SK-N-MC (cell line): Measurements from ENCODE around the gene MYBPC1.

Experiments
- DNase-seq: peaks from one replicate; pipeline ENCODE4 v3.0.0-alpha.2; 2011; ENCODE audit warnings: low read depth, low spot score
- H3K27ac ChIP-seq: fragments of 200-600 bp; sonication (generic); 2 replicates; pipeline ENCODE4 v1.5.1; 2016; ENCODE audit warnings: mixed run types
- H3K36me3 ChIP-seq: fragments of 200-600 bp; sonication (generic); 2 replicates; pipeline ENCODE4 v1.6.1; 2017; ENCODE audit warnings: antibody characterized with exemption, low read length, mixed read lengths; ENCODE audit not compliant: insufficient read depth
- H3K4me3 ChIP-seq: fragments of 200-600 bp; sonication (generic); 2 replicates; pipeline ENCODE4 v1.5.1; 2016
- H3K9ac ChIP-seq: fragments of 200-600 bp; sonication (generic); 2 replicates; pipeline ENCODE4 v1.8.0; 2017; ENCODE audit warnings: mixed run types, mixed read lengths; ENCODE audit not compliant: insufficient read length
- H3K9me3 ChIP-seq: fragments of 200-600 bp; sonication (generic); 2 replicates; pipeline ENCODE4 v1.6.1; 2017; ENCODE audit warnings: low read depth, mild to moderate bottlenecking, antibody characterized with exemption, low read length, moderate library complexity, mixed read lengths
- EZH2 ChIP-seq: fragments of 200-600 bp; sonication (generic); IDR thresholded peaks from one replicate; pipeline ENCODE4 v1.6.1; 2017; ENCODE audit warnings: antibody characterized with exemption
- FOXP2 ChIP-seq: optimal IDR thresholded peaks from 2 replicates; pipeline ENCODE3; 2011; ENCODE audit warnings: mild to moderate bottlenecking, moderate library complexity; ENCODE audit not compliant: insufficient read depth; ENCODE audit errors: extremely low read length, control extremely low read depth
- POLR2AphosphoS5 ChIP-seq: IDR thresholded peaks from 2 replicates; pipeline ENCODE4 v1.6.1; 2012; ENCODE audit warnings: mild to moderate bottlenecking, low read depth, low read length, borderline replicate concordance

The MYBPC1 gene

DNA sequence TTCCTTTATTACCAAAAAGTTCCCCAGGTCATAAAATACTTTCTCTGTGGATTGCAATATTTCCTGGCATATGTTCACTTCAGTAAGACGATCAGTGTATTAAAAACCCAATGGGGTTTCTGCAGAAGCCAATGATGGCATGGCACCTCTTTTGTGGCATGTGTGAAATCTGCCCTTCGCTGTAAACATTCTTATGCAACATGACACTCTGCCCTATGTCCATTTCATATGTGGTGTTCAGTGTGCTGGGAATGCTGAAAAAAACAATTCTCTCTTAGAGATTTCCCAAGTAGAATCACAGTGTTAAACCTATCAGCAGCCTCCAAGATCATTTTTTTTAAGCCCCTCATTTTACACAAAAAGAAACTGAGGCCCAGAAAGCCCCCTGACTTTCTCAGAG lies 2.3 kb upstream of the MYBPC1 start:
- Histone ChIP-seq H3K9me3 (no peaks in the 10 kb centered on the region), H3K4me3 (no peak overlapping the region), H3K27ac (no peak overlapping the region), H3K9ac (no peak overlapping the region), H3K36me3 (no peaks in the 10 kb centered on the region)
- no peak for DNase-seq
- TF ChIP-seq FOXP2, result no peak
- no peak for TF ChIP-seq POLR2AphosphoS5

DNA sequence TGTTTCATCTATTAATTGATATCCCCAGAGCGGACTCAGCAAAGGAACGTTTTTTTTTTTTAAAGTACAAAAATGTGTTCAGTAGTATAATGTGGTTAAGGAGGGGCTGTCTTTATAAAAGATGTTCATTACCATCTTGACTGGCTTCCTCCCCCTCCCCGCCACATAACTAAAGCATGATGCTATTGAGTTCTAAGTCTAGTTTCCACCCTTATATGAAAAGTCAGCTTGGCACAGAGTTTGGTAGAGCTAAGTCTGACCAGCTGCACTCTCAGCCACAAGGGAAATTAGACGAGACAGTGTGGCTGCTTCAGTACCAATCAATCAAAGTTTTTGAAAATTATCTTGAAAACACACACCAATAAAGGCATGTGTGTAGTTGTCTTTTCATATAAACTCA lies 1.9 kb upstream of the MYBPC1 start:
- Histone ChIP-seq H3K27ac (no peak overlapping the region), H3K36me3 (no peaks in the 10 kb centered on the region), H3K9ac (no peak overlapping the region), H3K4me3 (no peak overlapping the region), H3K9me3 (no peaks in the 10 kb centered on the region)
- no peak for DNase-seq
- TF ChIP-seq POLR2AphosphoS5 (no peak), FOXP2 (no peak), EZH2 (no peak)

DNA sequence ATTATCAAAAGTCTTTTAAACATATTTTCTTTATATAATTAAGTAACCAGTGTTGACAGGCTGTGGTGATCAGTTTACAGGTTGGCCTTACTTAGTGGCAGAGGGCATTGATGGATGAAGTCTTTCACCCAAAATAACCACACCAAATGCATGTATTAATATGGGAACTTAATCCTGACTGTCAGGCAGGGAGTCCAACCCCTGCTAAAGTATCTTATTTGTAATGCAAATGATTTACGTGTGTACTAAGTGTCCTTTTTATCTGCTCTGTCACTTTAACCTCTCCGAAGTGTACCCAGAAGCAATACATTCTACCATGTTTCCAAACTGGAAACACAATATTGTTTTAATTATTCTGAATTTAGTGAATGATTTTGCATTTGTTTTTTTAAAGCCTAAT lies 1.4 kb downstream of the MYBPC1 start:
- H3K27ac ChIP-seq, result no peak overlapping the region
- no peak for DNase-seq
- H3K9me3 ChIP-seq, result no peaks in the 10 kb centered on the region
- no peak overlapping the region for H3K4me3 ChIP-seq
- no peaks in the 10 kb centered on the region for H3K36me3 ChIP-seq
- TF ChIP-seq POLR2AphosphoS5, result no peak
- no peak for TF ChIP-seq FOXP2
- TF ChIP-seq EZH2, result no peak
- no peak overlapping the region for H3K9ac ChIP-seq

DNA sequence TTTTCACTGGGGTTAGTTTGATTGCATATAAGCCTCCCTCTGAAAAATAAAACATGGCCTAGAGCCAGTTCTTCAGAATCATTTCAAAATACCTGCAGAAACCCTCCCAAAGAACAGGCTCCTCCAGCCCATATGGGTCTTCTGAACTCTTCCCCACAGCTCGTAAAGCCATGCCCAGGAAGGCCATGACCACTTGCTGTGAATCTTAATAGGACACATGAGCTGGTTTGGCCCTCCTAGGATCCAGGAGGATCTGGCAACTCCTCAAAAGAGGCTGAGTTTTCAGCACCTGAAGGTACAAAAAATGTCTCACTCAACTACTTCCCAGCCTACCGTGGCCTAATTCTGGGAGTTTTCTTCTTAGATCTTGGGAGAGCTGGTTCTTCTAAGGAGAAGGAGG lies 2.4 kb downstream of the MYBPC1 start:
- Histone ChIP-seq H3K9ac (no peak overlapping the region), H3K4me3 (no peak overlapping the region), H3K9me3 (no peaks in the 10 kb centered on the region), H3K27ac (no peak overlapping the region), H3K36me3 (no peaks in the 10 kb centered on the region)
- TF ChIP-seq POLR2AphosphoS5, result no peak
- TF ChIP-seq FOXP2, result no peak
- no peak for TF ChIP-seq EZH2
- DNase-seq, result no peak

DNA sequence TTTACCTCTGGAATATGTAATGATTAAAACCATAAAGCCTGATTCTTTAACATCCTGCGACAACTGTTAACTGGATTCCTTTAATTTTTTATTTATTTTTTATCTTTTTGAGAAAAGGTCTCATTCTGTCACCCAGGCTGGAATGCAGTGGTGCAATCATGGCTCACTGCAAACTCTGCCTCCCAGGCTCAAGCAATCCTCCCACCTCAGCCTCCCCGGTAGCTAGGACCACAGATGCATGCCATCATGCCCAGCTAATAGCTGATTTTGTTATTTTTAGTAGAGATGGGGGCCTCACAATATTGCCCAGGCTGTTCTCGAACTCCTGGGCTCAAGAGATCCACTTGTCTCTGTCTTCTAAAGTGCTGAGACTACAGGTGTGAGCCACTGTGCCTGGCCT lies 3.7 kb downstream of the MYBPC1 start:
- Histone ChIP-seq H3K9me3 (no peaks in the 10 kb centered on the region), H3K27ac (no peak overlapping the region), H3K4me3 (no peak overlapping the region), H3K36me3 (no peaks in the 10 kb centered on the region), H3K9ac (no peak overlapping the region)
- TF ChIP-seq POLR2AphosphoS5 (no peak), FOXP2 (no peak), EZH2 (no peak)
- DNase-seq, result no peak

DNA sequence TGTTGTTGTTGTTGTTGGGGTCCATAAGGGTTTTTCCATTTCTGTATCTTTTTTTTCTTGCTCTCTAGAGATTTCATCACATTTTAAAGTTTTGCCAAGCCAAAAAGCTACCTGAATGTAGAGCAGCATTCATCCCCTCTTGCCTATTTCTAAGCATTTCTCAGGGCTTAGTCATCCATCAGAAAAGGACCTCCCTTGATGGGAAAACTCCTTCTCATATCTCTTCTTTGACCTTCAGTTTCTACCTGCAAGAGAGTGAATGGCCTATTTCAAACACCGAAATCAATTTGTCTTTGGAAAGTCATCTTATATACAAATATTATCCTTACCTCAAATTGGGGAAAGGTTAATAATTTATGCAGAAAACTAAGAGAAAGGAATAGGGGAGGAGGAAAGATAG lies 4.5 kb downstream of the MYBPC1 start:
- no peaks in the 10 kb centered on the region for H3K36me3 ChIP-seq
- no peak for DNase-seq
- TF ChIP-seq EZH2, result no peak
- no peak for TF ChIP-seq POLR2AphosphoS5
- no peak for TF ChIP-seq FOXP2
- no peaks in the 10 kb centered on the region for H3K9me3 ChIP-seq
- H3K9ac ChIP-seq, result no peak overlapping the region
- H3K27ac ChIP-seq, result no peak overlapping the region
- H3K4me3 ChIP-seq, result 0 out of 2 replicates have a peak overlapping the region, but pooled peaks have one; percentile 9

DNA sequence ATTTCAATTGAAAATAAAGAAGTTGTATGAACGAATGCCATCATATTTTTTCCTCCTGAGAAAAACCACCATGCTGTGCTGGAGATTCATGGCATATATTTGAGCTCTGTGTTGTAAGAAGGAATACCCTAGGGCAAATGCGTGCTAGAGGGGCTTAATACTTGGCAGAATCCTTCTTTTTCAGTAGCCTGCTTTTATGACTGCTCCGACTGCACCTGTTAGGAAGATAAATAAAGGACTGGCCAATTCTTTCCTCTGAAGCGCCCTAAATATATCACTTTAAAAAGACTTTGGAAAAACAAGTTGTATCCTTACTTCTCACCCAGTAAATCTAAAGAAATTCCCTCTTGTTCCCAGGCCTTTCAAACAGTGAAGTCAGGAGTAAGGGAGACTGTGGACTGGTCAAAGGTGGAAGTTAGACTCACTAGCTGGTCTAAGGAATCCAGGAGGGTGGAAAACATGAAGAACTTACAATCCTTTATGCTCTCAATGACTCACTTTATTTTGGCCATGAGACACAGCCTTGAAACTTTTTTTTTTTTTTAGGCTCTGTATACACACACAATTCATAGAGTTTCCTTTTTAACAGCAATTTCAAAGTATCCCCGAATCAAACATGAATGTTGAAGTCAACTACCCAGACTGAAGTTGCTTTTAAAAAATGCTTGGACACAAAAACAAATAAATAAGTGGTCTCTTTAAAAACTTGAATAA lies 5.2 kb downstream of the MYBPC1 start:
- Histone ChIP-seq H3K9ac (no peak overlapping the region), H3K4me3 (0 out of 2 replicates have a peak overlapping the region, but pooled peaks have one; percentile 9), H3K27ac (no peak overlapping the region), H3K36me3 (no peaks in the 10 kb centered on the region), H3K9me3 (no peaks in the 10 kb centered on the region)
- TF ChIP-seq FOXP2, result no peak
- DNase-seq, result no peak

DNA sequence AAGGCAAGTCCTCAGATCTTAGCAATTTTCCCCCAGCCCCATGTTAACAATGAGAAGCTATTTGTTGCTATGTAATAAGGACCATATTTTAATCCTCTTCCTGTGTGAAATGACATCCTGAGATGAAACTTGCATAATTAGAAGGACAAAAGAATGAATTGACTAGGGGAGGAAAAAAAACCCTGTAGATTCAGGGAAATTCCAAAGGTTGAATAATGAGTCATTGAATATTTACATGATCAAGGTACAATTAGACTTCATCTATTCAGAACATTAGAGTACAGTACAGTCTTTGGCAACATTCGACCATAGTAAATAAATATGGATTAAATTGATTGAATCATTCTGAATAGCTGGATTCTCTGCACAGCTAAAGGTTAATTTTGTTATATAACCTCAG lies 9.4 kb downstream of the MYBPC1 start:
- H3K4me3 ChIP-seq, result no peak overlapping the region
- no peak for DNase-seq
- TF ChIP-seq FOXP2 (no peak), EZH2 (no peak), POLR2AphosphoS5 (no peak)
- H3K9me3 ChIP-seq, result no peaks in the 10 kb centered on the region
- H3K27ac ChIP-seq, result peak overlapping the region; percentile 37; the same call in 1 of the 2 replicates
- no peaks in the 10 kb centered on the region for H3K36me3 ChIP-seq
- no peak overlapping the region for H3K9ac ChIP-seq

DNA sequence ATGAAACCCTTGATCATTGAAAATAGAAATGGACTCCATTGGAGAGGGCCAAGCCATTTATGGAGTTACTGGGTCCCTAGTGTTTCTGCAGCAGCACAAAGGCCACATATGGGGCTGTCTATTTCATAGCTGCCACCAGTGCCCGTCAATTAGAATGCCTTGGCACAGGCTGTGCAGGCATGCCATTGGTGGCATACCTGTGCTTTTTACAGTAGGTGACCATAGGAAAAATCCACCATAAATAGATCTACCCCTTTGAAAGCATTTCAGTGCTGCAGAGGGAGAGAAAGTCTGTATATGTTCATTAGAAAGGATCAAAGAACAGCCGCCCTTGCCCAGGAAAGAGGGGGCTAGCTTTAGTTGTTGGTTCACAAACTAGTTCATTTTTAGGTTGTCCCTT lies 13.1 kb downstream of the MYBPC1 start:
- Histone ChIP-seq H3K9me3 (no peaks in the 10 kb centered on the region), H3K27ac (no peak overlapping the region)

More for the DNA sequence above, 13.1 kb downstream of the MYBPC1 start:
- no peak for TF ChIP-seq FOXP2
- TF ChIP-seq EZH2, result no peak
- no peak for TF ChIP-seq POLR2AphosphoS5
- no peak overlapping the region for H3K4me3 ChIP-seq
- H3K36me3 ChIP-seq, result no peaks in the 10 kb centered on the region
- DNase-seq, result no peak
- no peak overlapping the region for H3K9ac ChIP-seq
